GM18511 (cell line): Measurements from ENCODE around the gene BCAM.
"Not testable (repeated sequence)": the region's sequence is repeated elsewhere in the genome, so short reads cannot be mapped to it uniquely, and the experiment has no call there.

Experiments
- ATAC-seq: cut with Tn5 transposase; IDR thresholded peaks from one replicate; pipeline ENCODE4 v1.9.1; 2021; ENCODE audit warnings: mild to moderate bottlenecking, moderate library complexity; ENCODE audit not compliant: unreplicated experiment

BCAM gene

GRCh38 chr19:44816301-44816700, 7.4 kb downstream of the BCAM start:
- no peak for ATAC-seq

GRCh38 chr19:44817725-44818465, 9.0 kb downstream of the BCAM start:
- no peak for ATAC-seq

- ATAC-seq: no peak
Observed at GRCh38 chr19:44818466-44819031, 9.6 kb downstream of the BCAM start.

GRCh38 chr19:44819246-44819832, 10.4 kb downstream of the BCAM start:
- ATAC-seq: no peak

GRCh38 chr19:44820648-44821609, 12.0 kb downstream of the BCAM start:
- ATAC-seq: no peak

GRCh38 chr19:44822177-44822576, 13.3 kb downstream of the BCAM start:
- ATAC-seq: no peak

GRCh38 chr19:44822670-44823372, 13.9 kb downstream of the BCAM start:
- no peak for ATAC-seq

- no peak for ATAC-seq
Observed at GRCh38 chr19:44823373-44823698, 14.4 kb downstream of the BCAM start.

- no peak for ATAC-seq
Observed at GRCh38 chr19:44824761-44825160, 15.9 kb downstream of the BCAM start.

GRCh38 chr19:44832875-44833274, 24.0 kb downstream of the BCAM start:
- ATAC-seq: not testable (repeated sequence)

- not testable (repeated sequence) for ATAC-seq
Observed at GRCh38 chr19:44834399-44834798, 25.5 kb downstream of the BCAM start.

- ATAC-seq: no peak
Observed at GRCh38 chr19:44839276-44839675, 30.4 kb downstream of the BCAM start.

GRCh38 chr19:44840811-44841210, 31.9 kb downstream of the BCAM start:
- no peak for ATAC-seq

GRCh38 chr19:44841231-44841630, 32.3 kb downstream of the BCAM start:
- ATAC-seq: no peak

GRCh38 chr19:44845286-44845611, 36.3 kb downstream of the BCAM start:
- ATAC-seq: no peak

GRCh38 chr19:44845612-44846454, 36.9 kb downstream of the BCAM start, which contains the start of gene NECTIN2:
NECTIN2 (plus strand) TSS chr19:44846297; CDS start chr19:44846526, 229 bp downstream.
- peak; percentile 48 for ATAC-seq

- ATAC-seq: no peak
Observed at GRCh38 chr19:44846455-44847143, 37.7 kb downstream of the BCAM start.

GRCh38 chr19:44847144-44848035, 38.5 kb downstream of the BCAM start:
- no peak for ATAC-seq
